Measurements from ENCODE around the gene HACD3. TPM values are rescaled to one million over a fixed set of nuclear protein-coding genes. Genes with fewer than 3 reads are reported as not detected.

Gene HACD3
- total and polyA plus RNA-seq, 8 donors = 7.0 to 128 (median 18.9) TPM

DNA sequence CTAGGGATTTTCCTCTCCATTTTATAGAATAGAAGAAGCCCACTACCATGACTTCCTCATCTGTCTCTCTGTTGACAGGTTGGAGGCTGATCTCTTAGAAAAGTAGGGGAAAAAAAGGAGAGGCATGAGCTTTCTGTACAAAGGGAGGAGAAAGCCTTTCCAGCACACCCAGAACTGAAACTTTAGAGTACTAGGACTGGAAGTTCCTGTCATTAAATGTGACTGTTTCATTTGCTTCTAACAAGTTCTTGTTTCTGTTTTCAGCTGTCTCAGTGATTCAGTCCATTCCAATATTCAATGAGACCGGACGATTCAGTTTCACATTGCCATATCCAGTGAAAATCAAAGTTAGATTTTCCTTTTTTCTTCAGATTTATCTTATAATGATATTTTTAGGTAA is 41.7 kb downstream of the HACD3 start:
- WGBS, 5 donors = 87 to 95% (median 94%) methylated on average over 2 of the region's 2 CpGs
- DNase-seq = no peak
- intact Hi-C loops (cut with DNase I; ENCODE audit: low total_unique reads) = no loop called here
- peaks cover 22 to 95% (median 90%) of the 10 kb centered on the region in 4 donors for H3K36me3 ChIP-seq
- H3K9me3 ChIP-seq = no peaks in the 10 kb centered on the region
- H3K4me3 ChIP-seq = no peak overlapping the region
- TF ChIP-seq POLR2A (IDR thresholded peaks at IDR 0.05) (no peak), EP300 (IDR thresholded peaks at IDR 0.05) (no peak), POLR2AphosphoS5 (IDR thresholded peaks at IDR 0.05) (no peak)
- TF ChIP-seq, protein P1, sequence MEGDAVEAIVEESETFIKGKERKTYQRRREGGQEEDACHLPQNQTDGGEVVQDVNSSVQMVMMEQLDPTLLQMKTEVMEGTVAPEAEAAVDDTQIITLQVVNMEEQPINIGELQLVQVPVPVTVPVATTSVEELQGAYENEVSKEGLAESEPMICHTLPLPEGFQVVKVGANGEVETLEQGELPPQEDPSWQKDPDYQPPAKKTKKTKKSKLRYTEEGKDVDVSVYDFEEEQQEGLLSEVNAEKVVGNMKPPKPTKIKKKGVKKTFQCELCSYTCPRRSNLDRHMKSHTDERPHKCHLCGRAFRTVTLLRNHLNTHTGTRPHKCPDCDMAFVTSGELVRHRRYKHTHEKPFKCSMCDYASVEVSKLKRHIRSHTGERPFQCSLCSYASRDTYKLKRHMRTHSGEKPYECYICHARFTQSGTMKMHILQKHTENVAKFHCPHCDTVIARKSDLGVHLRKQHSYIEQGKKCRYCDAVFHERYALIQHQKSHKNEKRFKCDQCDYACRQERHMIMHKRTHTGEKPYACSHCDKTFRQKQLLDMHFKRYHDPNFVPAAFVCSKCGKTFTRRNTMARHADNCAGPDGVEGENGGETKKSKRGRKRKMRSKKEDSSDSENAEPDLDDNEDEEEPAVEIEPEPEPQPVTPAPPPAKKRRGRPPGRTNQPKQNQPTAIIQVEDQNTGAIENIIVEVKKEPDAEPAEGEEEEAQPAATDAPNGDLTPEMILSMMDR (IDR thresholded peaks at IDR 0.05) = no peak
- H3K27me3 ChIP-seq = no peaks in the 10 kb centered on the region
- no peak overlapping the region for H3K27ac ChIP-seq
- no peaks in the 10 kb centered on the region for H3K4me1 ChIP-seq

DNA sequence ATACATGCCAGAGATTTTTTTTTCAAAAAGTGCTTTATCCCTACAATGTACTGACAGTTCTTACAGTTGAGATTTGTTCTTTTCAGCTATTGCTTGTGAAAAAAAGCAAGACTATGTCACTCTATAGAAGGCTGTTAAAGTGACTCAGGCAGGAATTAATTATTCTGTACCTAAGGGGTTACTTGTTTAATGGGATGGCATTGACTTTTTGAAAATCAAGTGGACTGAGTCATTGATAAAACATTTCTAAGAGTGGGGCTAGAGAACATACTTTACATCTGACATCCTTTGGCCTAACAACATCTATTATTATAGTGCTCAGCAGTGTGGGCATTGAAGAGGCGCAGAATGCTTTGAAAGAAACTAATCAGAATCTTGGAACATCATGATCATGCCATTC is 46.4 kb downstream of the HACD3 start:
- TF ChIP-seq EP300 (IDR thresholded peaks at IDR 0.05) (no peak), POLR2A (IDR thresholded peaks at IDR 0.05) (no peak), POLR2AphosphoS5 (IDR thresholded peaks at IDR 0.05) (no peak)
- TF ChIP-seq, protein P1 (IDR thresholded peaks at IDR 0.05) = no peak
- H3K36me3 ChIP-seq = peaks cover 27 to 95% (median 91%) of the 10 kb centered on the region in 4 donors
- H3K27ac ChIP-seq = no peak overlapping the region
- no peaks in the 10 kb centered on the region for H3K27me3 ChIP-seq
- no peaks in the 10 kb centered on the region for H3K9me3 ChIP-seq
- WGBS, 5 donors = 92 to 100% (median 97%) methylated on average over 1 of the region's 1 CpG
- intact Hi-C loops (cut with DNase I; ENCODE audit: low total_unique reads) = no loop called here
- H3K4me3 ChIP-seq = no peak overlapping the region
- no peak for DNase-seq
- peaks cover 0 to 5% (median 0%) of the 10 kb centered on the region in 4 donors for H3K4me1 ChIP-seq

GRCh38 chr15:65577129-65577996 is 47.1 kb downstream of the HACD3 start:
- no peak overlapping the region for H3K27ac ChIP-seq

GRCh38 chr15:65578904-65579728 is 48.9 kb downstream of the HACD3 start:
- H3K27me3 ChIP-seq = no peaks in the 10 kb centered on the region
- no peak for DNase-seq
- TF ChIP-seq POLR2AphosphoS5 (IDR thresholded peaks at IDR 0.05) (no peak), EP300 (IDR thresholded peaks at IDR 0.05) (no peak), POLR2A (IDR thresholded peaks at IDR 0.05) (no peak)
- TF ChIP-seq, protein P1 (IDR thresholded peaks at IDR 0.05) = no peak
- whole genome bisulfite sequencing, 5 donors = 74 to 84% (median 77%) methylated on average over 8 of the region's 8 CpGs
- no peaks in the 10 kb centered on the region for H3K9me3 ChIP-seq
- H3K4me3 ChIP-seq = no peak overlapping the region
- intact Hi-C loops (cut with DNase I; ENCODE audit: low total_unique reads) = no loop called here
- H3K27ac ChIP-seq = peak overlapping the region in 1 of 5 donors; percentile 30
- H3K36me3 ChIP-seq = peaks cover 32 to 99% (median 96%) of the 10 kb centered on the region in 4 donors
- peaks cover 0 to 5% (median 0%) of the 10 kb centered on the region in 4 donors for H3K4me1 ChIP-seq

More at GRCh38 chr15:65577129-65577996, 47.1 kb downstream of the HACD3 start:
- Histone ChIP-seq H3K9me3 (no peaks in the 10 kb centered on the region), H3K4me1 (peaks cover 0 to 5% (median 0%) of the 10 kb centered on the region in 4 donors), H3K36me3 (peaks cover 27 to 95% (median 91%) of the 10 kb centered on the region in 4 donors), H3K4me3 (no peak overlapping the region), H3K27me3 (no peaks in the 10 kb centered on the region)
- TF ChIP-seq, protein P1 (IDR thresholded peaks at IDR 0.05) = no peak
- DNase-seq = no peak
- 76 to 85% (median 82%) methylated on average over 6 of the region's 6 CpGs for WGBS, 5 donors
- intact Hi-C loops (cut with DNase I; ENCODE audit: low total_unique reads) = no loop called here
